ENCODE data around the gene APC. TPM values are rescaled to one million over a fixed set of nuclear protein-coding genes. Genes with fewer than 3 reads are reported as not detected.

The APC gene
- total RNA-seq, 1 experiment from 2014 or later = 24.0 TPM

DNA sequence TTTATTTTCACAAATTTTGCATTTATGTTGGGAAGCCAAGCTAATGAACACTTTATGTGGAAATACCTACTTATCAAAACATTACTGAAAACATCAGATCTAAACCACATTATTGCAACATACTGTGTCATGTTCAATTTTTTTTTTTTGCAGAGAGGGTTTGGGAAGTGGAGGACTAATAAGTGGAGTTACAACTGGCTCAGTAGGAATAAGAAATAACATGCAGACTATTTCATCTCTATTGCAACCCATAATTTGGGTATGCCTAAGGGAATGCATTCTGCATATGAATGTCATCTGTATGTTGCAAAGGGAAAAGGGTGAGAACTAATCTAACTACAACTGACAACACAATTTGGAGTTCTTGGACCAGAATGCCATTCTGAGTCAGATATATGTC is 41.8 kb downstream of the APC start:
- ATAC-seq (no peak), DNase-seq (ENCODE audit: low read depth, low spot score) (no peak)
- Histone ChIP-seq H3K9me2 (ENCODE audit: insufficient read depth) (no peaks in the 10 kb centered on the region), H3K27me3 (ENCODE audit: insufficient read depth, low read length) (no peaks in the 10 kb centered on the region), H4K20me1 (ENCODE audit: insufficient read depth) (no peaks in the 10 kb centered on the region), H3K36me3 (ENCODE audit: control insufficient read depth in 1 of 2, insufficient read depth in 2 of 2, low read length in 2 of 2) (no peaks in the 10 kb centered on the region), H3K79me2 (ENCODE audit: insufficient read depth, low read length) (no peaks in the 10 kb centered on the region), H3K4me1 (ENCODE audit: control insufficient read depth in 1 of 2, insufficient read depth in 2 of 2, low read length in 2 of 2) (no peaks in the 10 kb centered on the region), H3K4me2 (ENCODE audit: low read length) (no peak overlapping the region), H3K27ac (ENCODE audit: low read depth, low read length) (no peak overlapping the region), H3K4me3 (replicated peaks in 1 of 2; ENCODE audit: low read depth in 1 of 2, low read length in 2 of 2) (no peak overlapping the region), H3K9ac (ENCODE audit: low read length) (no peak overlapping the region), H3K9me3 (ENCODE audit: control insufficient read depth in 1 of 2, insufficient read depth in 1 of 2, low read depth in 1 of 2, low read length in 2 of 2) (no peaks in the 10 kb centered on the region), H2AFZ (ENCODE audit: low read depth, low read length, poor library complexity, severe bottlenecking) (no peak overlapping the region)
- no peak for TF ChIP-seq POLR2AphosphoS5 (IDR thresholded peaks at IDR 0.05; ENCODE audit: low read depth, low read length)
- no peak for TF ChIP-seq EZH2phosphoT487 (IDR thresholded peaks at IDR 0.05; ENCODE audit: borderline replicate concordance)
- no peak for TF ChIP-seq FOSL1 (IDR thresholded peaks at IDR 0.05; ENCODE audit: low read depth)
- no peak for TF ChIP-seq ZNF274 (IDR thresholded peaks at IDR 0.05; ENCODE audit: low read depth, low read length)
- TF ChIP-seq SP1 (IDR thresholded peaks at IDR 0.05; ENCODE audit: low read depth) = no peak
- CTCF ChIA-PET = no interaction called here
- no TSS peak for BruUV-seq (replicated peaks)
- POLR2A ChIA-PET = no interaction called here
- RAD21 ChIA-PET (ENCODE audit: low non-redundant PET in 1 of 2, low total read pairs in 2 of 2, uncharacterized antibody in 2 of 2, unreplicated experiment in 2 of 2) = no interaction called here
- intact Hi-C loops (cut with micrococcal nuclease) = no loop called here

GRCh38 chr5:112784726-112785125 is 47.0 kb downstream of the APC start:
- no peak overlapping the region for H3K9ac ChIP-seq (ENCODE audit: low read length)
- H3K4me2 ChIP-seq (ENCODE audit: low read length) = no peak overlapping the region
- no peak overlapping the region for H2AFZ ChIP-seq (ENCODE audit: low read depth, low read length, poor library complexity, severe bottlenecking)
- CTCF ChIA-PET = interaction anchor here (1.5 kb wide), 1 partner anchor 64 kb away, joined by 4 read pairs; no protein-coding TSS in a partner anchor
- no TSS peak for BruUV-seq (replicated peaks)
- H3K9me3 ChIP-seq (ENCODE audit: control insufficient read depth in 1 of 2, insufficient read depth in 1 of 2, low read depth in 1 of 2, low read length in 2 of 2) = no peaks in the 10 kb centered on the region
- no peaks in the 10 kb centered on the region for H3K79me2 ChIP-seq (ENCODE audit: insufficient read depth, low read length)
- H3K36me3 ChIP-seq (ENCODE audit: control insufficient read depth in 1 of 2, insufficient read depth in 2 of 2, low read length in 2 of 2) = no peaks in the 10 kb centered on the region
- ATAC-seq (no peak), DNase-seq (ENCODE audit: low read depth, low spot score) (no peak)
- intact Hi-C loops (cut with micrococcal nuclease) = no loop called here
- H3K27me3 ChIP-seq (ENCODE audit: insufficient read depth, low read length) = no peaks in the 10 kb centered on the region
- H3K4me3 ChIP-seq (replicated peaks in 1 of 2; ENCODE audit: low read depth in 1 of 2, low read length in 2 of 2) = no peak overlapping the region
- H3K9me2 ChIP-seq (ENCODE audit: insufficient read depth) = no peaks in the 10 kb centered on the region
- H3K27ac ChIP-seq (ENCODE audit: low read depth, low read length) = no peak overlapping the region
- no peaks in the 10 kb centered on the region for H3K4me1 ChIP-seq (ENCODE audit: control insufficient read depth in 1 of 2, insufficient read depth in 2 of 2, low read length in 2 of 2)
- no peaks in the 10 kb centered on the region for H4K20me1 ChIP-seq (ENCODE audit: insufficient read depth)
- POLR2A ChIA-PET = no interaction called here
- RAD21 ChIA-PET (ENCODE audit: low non-redundant PET in 1 of 2, low total read pairs in 2 of 2, uncharacterized antibody in 2 of 2, unreplicated experiment in 2 of 2) = no interaction called here
- TF ChIP-seq REST (IDR thresholded peaks at IDR 0.05; ENCODE audit: low read depth) (no peak), EGR1 (IDR thresholded peaks at IDR 0.05; ENCODE audit: low read depth) (no peak), SP1 (IDR thresholded peaks at IDR 0.05; ENCODE audit: low read depth) (no peak), ZNF274 (IDR thresholded peaks at IDR 0.05; ENCODE audit: low read depth, low read length) (no peak), POLR2A (IDR thresholded peaks at IDR 0.05; ENCODE audit: borderline replicate concordance, extremely low read depth, insufficient read depth, insufficient read length) (no peak), EZH2 (IDR thresholded peaks at IDR 0.05) (no peak), RAD21 (IDR thresholded peaks at IDR 0.05; ENCODE audit: low read depth) (no peak), FOSL1 (IDR thresholded peaks at IDR 0.05; ENCODE audit: low read depth) (no peak), SIN3A (IDR thresholded peaks at IDR 0.05; ENCODE audit: low read depth) (no peak), ZFX (IDR thresholded peaks at IDR 0.05) (no peak), TCF7L2 (IDR thresholded peaks at IDR 0.05; ENCODE audit: borderline replicate concordance, extremely low read depth, insufficient read depth, insufficient read length) (no peak), EZH2phosphoT487 (IDR thresholded peaks at IDR 0.05; ENCODE audit: borderline replicate concordance) (no peak), CEBPB (IDR thresholded peaks at IDR 0.05; ENCODE audit: low read depth) (no peak), POLR2AphosphoS5 (IDR thresholded peaks at IDR 0.05; ENCODE audit: low read depth, low read length) (no peak), MAX (IDR thresholded peaks at IDR 0.05) (no peak), CBX3 (IDR thresholded peaks at IDR 0.05; ENCODE audit: low read depth) (no peak), YY1 (IDR thresholded peaks at IDR 0.05; ENCODE audit: extremely low read depth, insufficient replicate concordance, low read depth, low read length) (no peak)
